DOHH2 (cell line): ENCODE measurements around the gene CAMKK1.

Source experiments
- EZH2phosphoT487 ChIP-seq: fragments of 200-600 bp; sonication (generic); IDR thresholded peaks from 2 replicates; pipeline ENCODE4 v1.6.1; 2017; ENCODE audit warnings: borderline replicate concordance, mild to moderate bottlenecking, antibody characterized with exemption, low read length, moderate library complexity, mixed read lengths
- TF ChIP-seq, protein P1 (sequence below): fragments of 200-600 bp; sonication (generic); IDR thresholded peaks from one replicate; pipeline ENCODE4 v1.5.1; 2014; ENCODE audit warnings: antibody characterized with exemption, mild to moderate bottlenecking, low read depth, low read length; ENCODE audit not compliant: poor library complexity, severe bottlenecking

DNA sequence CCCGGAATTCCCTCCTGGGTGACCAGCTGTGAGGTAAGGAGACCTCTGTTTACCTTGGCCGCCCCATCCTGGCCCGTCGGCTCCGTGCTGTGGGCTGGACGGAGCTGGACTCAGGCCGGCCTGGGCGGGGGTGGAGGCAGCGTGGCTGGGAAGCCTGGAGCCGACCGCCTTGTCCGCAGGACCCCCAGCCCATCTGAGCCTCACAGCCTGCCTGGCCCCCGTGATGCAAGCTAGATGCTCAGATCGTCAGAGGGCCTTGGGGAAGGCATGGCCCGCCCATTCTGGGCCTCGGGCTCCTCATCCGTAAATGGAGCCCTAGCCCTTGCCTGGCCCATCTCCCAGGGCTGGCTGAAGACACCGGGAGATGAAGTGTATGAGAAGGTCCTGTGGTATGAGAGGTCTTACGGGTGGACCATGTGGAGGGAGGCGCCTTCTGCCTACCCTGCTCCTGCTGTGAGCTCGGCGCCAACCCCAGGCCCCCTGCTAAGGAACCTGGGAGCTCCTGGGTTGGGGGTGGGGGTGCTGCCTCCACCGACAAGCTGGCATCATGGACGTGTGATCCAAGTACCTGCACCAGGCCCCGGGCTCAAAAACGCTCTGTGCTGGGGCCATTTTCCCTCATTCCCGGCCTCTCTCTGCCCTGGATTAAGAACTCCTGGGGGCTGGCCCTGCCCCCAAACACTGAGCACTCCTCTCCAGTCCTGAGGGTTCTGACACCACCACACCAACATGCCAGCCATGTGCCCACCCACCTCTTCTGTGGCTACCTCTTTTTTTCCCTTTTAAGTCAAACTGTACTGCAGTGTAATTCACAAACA lies 28.9 kb upstream of the CAMKK1 start:
- TF ChIP-seq, protein P1, sequence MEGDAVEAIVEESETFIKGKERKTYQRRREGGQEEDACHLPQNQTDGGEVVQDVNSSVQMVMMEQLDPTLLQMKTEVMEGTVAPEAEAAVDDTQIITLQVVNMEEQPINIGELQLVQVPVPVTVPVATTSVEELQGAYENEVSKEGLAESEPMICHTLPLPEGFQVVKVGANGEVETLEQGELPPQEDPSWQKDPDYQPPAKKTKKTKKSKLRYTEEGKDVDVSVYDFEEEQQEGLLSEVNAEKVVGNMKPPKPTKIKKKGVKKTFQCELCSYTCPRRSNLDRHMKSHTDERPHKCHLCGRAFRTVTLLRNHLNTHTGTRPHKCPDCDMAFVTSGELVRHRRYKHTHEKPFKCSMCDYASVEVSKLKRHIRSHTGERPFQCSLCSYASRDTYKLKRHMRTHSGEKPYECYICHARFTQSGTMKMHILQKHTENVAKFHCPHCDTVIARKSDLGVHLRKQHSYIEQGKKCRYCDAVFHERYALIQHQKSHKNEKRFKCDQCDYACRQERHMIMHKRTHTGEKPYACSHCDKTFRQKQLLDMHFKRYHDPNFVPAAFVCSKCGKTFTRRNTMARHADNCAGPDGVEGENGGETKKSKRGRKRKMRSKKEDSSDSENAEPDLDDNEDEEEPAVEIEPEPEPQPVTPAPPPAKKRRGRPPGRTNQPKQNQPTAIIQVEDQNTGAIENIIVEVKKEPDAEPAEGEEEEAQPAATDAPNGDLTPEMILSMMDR, result no peak
- no peak for TF ChIP-seq EZH2phosphoT487
